HG02588 (cell line): ENCODE measurements around the gene TRIP10.
"Not testable (repeated sequence)": the region's sequence is repeated elsewhere in the genome, so short reads cannot be mapped to it uniquely, and the experiment has no call there.

Source experiments
- ATAC-seq: cut with Tn5 transposase; IDR thresholded peaks from one replicate; pipeline ENCODE4 v1.9.1; 2021; ENCODE audit warnings: mild to moderate bottlenecking, moderate library complexity; ENCODE audit not compliant: unreplicated experiment

TRIP10 gene

GRCh38 chr19:6740589-6741343 lies 1.3 kb downstream of the TRIP10 start:
- ATAC-seq, result no peak

DNA sequence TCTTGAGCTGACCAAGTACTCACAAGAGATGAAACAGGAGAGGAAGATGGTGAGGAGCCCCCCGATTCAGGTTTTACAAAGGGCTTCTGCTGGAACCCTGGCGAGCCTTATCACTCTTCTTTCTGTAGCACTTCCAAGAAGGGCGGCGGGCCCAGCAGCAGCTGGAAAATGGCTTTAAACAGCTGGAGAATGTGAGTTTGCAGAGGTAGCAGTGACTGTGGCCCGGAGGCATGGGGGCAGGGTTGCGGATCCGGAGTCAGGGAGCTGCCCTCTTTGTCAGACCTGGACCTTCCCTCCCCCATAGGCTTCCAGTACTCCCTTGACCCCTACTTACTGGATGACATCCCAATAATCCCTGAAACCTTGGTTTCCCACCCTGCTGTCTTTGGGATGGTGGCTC lies 3.6 kb downstream of the TRIP10 start:
- no peak for ATAC-seq

DNA sequence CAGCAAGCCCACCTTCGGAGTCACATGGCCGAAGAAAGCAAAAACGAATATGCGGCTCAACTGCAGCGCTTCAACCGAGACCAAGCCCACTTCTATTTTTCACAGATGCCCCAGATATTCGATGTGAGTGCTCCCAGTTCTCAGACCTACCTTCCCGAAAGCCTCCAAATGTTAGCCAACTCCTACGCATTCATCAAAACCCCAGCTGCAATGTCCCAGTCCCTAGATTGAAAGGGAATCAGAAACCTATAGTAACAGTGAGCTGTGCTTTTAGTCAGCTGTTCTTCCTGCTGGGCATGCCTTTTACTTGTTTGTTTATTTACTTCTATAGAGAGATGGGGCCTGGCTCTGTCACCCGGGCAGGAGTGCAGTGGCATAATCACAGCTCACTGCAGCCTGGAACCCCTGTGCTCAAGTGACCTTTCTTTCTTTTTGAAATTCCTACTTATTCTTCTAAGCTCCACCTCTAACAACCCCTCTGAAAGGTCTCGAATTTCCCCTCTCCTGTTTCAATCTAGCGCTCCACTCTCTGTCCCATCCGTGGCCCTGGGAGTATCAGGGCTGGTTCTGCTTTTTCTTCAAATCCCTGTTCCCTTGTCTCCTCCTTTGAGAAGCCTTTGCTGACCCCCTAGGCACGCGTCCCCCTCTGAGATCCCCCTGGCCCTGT lies 4.4 kb downstream of the TRIP10 start:
- ATAC-seq, result no peak

DNA sequence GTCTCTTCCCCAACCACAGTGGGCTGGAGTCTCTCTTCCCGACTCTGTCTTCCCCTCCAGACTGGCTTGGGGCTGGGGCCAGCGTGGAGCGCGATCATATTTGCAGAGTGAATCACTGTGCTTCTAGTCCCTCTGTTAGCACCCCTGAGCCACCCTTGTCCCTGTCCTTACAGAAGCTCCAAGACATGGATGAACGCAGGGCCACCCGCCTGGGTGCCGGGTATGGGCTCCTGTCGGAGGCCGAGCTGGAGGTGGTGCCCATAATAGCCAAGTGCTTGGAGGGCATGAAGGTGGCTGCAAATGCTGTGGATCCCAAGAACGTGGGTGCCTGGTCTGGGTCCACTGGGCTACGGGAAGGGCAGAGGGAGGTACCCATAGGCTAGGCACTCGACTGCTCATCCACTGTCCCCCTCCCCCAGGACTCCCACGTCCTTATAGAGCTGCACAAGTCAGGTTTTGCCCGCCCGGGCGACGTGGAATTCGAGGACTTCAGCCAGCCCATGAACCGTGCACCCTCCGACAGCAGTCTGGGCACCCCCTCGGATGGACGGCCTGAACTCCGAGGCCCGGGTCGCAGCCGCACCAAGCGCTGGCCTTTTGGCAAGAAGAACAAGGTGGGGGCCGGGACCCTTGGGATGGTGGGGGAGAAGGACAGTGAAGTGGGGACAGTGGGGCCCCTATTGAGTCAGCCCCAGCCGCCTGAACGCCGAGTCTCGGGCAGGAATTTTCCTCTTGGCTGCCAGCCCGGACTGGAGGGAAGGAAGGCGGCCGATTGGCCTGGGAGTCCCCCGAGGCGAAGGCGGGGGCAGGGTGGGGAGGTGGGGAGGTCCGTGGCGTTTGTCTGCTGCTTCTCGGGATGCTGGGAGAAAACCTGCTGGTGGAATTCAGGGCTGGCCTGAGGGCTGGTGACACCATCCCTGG lies 5.2 kb downstream of the TRIP10 start:
- ATAC-seq, result no peak

GRCh38 chr19:6745965-6746364 lies 6.5 kb downstream of the TRIP10 start:
- no peak for ATAC-seq

DNA sequence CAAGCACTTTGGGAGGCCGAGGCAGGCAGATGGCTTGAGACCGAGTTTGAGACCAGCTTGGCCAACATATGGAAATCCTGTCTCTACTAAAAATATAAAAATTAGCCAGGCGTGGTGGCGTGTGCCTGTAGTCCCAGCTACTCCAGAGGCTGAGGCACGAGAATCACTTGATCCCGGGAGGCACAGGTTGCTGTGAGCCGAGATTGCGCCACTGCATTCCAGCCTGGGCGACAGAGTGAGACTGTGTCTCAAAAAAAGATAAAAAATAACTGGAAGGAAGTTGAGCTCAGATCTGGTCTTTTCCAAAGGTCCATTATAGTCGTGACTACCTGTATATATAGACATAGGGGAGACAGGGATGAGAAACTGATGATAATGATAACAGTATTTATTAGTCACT lies 9.1 kb downstream of the TRIP10 start:
- ATAC-seq, result not testable (repeated sequence)

GRCh38 chr19:6750062-6750461 lies 10.6 kb downstream of the TRIP10 start:
- ATAC-seq, result no peak

GRCh38 chr19:6751189-6751588 lies 11.7 kb downstream of the TRIP10 start:
- ATAC-seq, result no peak

DNA sequence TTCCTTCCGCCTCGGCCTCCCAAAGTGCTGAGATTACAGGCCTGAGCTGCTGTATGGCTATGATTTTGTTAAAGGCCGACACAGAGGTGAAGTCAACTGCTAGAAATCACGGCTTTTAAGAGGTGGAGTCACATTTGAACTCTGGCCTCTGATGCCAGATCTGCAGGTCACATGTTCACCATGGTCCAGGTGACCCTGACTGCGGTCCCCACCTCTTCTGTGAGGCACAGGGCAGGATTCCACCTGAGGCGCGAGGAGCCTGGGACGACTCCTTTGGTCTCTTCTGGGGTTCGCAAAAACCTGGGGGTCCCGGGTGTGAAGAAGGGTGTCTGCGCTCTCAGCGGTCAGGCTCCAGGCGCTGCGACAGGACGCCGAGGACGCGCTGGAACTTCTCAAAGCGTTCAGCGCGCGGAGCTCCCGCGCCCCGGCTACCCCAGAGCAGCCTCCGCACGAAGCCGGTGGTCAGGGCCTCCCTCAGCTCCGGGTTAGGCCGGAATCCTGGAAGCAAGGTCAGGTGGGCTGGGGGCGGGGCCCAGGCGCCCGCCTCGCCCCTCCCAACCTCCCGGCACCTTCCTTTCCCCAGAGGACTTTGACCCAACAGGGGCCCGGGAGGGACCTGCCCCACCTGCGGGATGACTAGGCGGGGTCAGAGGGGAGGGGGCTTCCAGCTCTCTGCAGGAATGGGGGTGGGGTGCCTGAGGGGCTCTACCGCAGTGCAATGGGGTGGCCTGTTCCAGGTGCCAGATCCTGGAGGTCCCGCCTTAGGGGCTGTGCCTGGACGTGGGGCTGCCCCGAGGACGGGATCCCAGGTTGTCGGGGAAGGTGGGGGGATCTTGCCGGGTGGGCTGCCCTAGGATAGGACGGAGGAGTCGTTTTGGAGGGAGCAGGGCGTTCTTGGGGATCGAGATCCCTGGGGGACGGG lies 13.0 kb downstream of the TRIP10 start:
- ATAC-seq, result no peak

DNA sequence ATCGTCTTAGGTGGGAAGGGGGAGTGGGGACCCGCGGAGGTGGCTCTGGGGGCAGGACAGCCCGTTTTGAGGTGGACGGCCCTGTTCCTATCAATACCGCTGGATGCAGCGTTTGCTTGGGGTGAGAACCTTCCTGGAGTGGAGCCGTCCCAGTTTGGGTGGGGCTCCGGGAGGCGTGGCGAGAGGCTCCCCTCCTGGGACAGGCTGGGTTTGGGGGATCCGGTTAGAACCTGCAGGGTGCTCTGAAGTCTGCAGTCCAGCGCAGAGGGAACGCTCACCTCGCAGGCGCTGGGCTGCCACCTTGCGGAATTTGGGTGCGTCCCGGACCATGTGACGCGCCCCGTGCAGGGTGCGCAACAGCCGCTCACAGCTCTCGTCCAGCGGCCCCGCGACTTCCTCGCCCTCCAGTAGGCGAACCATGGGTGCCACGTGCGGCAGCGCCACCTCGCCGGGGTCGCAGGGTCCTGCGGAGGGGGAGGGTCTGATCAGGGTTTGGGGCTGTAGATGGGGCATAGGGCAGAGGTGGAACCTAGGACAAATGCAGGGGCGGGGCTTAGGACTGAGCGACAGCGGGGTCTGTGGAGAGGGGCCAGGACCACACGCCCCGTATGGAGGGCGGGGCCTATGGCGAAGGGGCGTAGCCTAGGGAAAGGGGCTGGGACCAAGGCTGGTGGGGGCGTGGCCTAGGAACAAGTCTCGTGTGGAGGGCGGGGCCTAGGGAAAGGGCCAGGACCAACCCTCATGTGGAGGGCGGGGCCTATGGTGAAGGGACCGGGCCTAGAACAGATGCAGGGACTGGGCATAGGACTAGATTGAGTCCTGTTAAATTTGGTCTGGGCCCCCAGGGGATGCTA lies 13.9 kb downstream of the TRIP10 start:
- peak; percentile 64 for ATAC-seq

DNA sequence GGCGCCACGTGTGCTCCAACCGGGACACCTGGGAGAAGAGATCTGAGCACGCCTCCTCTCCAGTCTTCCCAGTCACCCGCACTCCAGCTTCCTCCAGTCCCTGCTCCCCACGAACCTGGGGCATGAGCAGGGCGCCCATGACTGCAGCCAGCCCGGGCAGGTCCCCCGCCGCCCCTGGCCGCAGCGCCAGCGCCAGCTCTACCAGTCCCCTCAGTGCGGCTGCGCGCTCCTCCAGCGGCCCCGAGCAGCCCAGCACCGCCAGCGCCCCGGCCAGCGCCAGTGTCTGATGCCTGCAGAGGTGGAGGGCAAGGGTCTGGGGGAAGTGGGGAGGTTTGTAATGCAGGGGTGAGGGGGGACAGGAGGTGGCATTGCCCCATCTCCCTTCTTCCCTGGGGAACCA lies 14.7 kb downstream of the TRIP10 start:
- no peak for ATAC-seq

DNA sequence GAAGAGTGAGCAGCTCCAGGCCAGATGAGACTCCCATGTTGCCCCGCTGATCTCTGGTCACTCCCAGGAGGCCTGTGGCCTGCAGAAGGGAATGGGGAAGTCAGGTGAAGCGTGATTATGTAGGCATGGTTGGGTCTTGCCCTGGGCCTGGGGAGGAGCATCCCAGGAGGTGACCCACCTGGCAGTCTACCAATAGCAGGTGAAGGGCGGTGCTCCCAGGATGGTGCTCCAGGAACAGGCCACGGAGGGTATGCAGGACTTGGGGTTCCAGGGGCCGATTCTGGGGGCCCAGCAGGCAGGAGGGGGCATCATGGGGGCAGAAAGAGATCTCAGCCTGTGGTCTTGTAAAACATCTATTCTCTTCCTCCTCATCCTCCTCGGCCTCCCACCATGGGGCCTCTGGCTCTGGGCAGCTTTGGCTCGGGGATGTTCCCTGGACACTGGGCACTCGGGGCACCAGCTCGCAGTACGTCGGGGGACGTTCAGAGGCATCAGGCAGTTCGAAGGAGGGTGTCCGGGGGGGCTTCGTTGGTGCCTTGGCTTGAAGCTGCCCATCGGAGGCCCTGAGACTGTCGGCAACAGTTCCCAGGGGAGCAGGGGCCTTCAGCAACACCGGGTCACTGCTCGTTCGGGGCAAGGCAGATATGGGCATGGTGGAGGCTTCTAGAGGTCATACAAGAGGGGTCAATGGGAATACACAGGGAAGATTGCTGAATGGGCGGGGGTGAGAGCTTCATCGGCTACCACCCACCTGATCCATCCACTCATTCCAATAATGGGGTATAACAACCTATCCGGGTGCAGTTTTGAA lies 15.4 kb downstream of the TRIP10 start:
- no peak for ATAC-seq

DNA sequence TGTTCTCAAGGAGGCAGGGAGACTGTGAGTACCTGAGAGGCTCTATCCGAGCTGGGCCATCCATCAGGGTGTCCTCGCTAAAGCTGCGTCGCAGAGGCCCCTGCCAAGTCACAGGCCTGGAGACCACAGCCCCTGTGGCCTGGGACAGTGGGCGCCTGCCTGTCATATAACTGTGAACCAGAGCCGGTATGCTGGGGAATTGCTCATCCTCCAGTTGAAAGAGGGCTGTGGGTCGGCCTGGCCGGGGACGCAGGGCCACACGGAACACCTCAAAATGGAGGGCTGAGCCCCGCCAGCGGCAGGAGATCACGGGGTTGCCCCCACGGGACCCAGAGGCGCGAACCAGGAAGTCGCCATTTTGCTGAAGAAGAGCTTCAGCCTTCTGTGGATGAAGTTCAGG lies 21.1 kb downstream of the TRIP10 start:
- no peak for ATAC-seq

DNA sequence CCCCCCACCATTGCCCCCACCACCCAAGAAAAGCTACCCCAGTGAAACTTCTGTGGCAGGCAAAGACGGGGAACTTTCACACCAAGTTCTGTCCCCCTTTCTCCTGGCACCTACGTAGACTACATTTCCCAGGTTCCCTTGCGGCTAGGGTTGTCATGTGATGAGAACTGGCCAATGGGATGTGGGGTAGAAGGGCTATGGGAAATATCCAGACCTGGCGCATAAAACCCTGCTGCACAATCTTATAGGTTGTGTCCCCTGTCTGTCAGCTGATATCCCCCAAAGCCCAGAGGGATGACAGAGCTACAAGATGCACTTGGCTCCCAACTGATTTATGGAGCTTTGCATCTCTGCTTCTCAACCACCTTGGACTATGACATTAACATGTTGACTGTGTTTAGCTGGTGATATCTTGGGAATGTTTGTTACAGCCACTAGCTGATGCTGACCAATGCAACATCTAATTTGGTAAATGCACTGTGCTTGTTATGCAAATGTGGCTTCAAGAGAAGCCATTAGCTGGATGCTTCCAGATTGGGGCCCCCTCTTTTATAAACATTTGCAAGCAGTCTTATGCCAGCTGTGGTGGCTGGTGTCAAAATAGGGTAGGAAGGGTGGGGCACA lies 21.7 kb downstream of the TRIP10 start:
- ATAC-seq, result no peak

- ATAC-seq, result not testable (repeated sequence)
These were observed 22.8 kb downstream of the TRIP10 start for GRCh38 chr19:6762253-6762797.

DNA sequence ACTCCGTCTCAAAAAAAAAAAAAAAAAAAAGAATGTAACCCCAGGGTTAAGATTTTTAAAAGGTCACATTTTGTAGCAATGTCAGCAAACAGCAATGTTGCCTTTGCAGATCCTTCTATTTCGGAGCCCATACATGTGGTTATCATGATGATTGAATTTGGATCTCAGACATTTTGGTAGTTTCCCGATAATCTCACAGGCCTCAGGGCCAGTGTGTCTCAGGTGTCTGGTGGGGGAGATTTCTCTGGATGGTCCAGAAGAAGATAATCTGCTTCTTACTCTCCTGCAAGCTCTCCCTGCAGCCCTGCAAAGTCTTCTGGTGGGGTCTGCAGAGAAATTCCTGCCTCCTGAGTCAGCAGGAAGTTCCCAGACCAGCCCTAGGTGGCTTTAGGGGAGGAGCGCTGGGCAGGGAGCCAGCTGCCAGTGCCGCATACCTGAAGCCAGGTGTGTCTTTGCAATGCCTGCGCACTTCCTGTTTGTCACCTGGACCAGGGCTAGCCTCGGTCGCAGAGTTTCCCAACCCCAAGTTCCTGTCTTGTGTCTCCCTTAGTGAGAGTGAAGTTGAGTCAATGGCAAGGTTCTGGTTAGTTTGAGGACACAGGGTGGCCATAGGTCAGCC lies 26.4 kb downstream of the TRIP10 start:
- ATAC-seq, result no peak

DNA sequence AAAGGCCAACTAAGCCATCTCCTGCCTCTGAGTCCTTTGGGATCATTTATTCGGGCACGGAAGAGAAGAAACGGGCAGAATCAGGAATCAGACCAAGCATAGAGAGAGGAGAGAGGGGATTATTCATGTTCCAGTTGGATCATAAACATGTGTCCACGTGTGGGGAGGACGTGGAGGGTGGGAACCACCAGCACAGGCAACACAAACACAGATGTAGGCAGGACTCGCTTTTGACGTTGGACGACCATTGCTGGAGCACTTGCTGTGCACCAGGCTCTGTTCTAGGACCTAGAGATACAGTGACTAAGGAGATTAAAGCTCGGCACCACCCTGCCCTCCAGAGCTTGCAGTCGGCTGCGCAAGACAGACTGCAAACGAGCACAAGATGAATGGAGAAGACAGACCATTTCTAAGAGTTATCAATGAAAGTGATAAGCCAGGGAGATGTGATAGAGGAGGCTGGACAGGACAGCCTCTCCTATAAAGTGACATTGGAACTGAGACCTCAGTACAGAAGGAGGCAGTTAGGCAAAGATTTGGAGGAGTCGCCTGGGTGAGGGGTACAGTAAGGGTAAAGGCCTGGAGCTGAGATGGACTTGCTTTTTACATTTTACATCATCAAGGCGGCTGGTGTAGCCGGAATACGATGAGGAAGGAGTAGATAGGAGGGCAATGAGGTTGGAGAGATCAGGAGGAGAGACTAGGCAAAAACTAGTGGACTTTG lies 27.0 kb downstream of the TRIP10 start:
- ATAC-seq, result no peak
